ENCODE data around the gene C19orf47.

DNA sequence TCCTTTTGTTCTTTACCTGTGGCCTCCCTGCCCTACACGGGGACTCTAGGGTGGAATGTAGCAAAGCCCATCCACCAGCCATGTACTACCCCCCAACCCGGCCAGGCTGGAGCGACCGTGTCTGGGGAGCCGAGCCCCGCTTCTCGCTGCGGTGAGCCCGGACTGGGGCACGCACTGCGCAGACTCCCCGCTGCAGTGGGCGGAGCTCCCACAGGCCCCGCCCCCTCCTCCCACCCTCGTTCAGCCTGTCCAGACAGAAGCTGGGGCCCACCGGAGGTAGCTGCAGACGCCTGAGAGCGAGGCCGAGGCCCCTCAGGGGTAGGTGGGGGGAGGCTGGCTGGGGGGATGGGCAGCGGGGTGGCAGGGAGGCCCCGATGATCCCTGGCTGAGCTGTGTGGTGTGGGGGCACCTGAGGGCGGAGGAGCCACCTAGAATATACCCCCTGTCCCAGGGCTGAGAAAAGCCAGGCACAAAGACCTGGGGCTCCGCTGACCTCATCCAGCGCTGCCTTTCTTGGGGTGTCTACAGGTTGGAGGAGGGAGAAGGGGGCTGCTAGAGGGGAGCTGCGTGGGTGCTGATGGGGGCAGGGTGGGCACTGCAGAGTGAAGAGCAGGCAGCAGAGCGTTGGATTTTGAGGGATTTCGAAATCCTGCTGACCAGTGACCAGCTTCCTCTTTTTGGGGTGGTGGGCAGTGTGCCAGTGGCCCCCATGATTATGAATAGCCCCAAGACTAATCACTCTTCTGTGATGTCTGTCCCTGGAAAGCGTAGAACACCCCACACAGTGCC lies 17.6 kb upstream of the C19orf47 start:
- no peak for TF ChIP-seq REST (IDR thresholded peaks at IDR 0.05; ENCODE audit: low read depth)
- TF ChIP-seq, protein P1, sequence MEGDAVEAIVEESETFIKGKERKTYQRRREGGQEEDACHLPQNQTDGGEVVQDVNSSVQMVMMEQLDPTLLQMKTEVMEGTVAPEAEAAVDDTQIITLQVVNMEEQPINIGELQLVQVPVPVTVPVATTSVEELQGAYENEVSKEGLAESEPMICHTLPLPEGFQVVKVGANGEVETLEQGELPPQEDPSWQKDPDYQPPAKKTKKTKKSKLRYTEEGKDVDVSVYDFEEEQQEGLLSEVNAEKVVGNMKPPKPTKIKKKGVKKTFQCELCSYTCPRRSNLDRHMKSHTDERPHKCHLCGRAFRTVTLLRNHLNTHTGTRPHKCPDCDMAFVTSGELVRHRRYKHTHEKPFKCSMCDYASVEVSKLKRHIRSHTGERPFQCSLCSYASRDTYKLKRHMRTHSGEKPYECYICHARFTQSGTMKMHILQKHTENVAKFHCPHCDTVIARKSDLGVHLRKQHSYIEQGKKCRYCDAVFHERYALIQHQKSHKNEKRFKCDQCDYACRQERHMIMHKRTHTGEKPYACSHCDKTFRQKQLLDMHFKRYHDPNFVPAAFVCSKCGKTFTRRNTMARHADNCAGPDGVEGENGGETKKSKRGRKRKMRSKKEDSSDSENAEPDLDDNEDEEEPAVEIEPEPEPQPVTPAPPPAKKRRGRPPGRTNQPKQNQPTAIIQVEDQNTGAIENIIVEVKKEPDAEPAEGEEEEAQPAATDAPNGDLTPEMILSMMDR (IDR thresholded peaks at IDR 0.05 in 2 of 3, conservative IDR thresholded peaks at IDR 0.05 in 1 of 3; ENCODE audit: borderline replicate concordance in 1 of 3, insufficient read depth in 1 of 3, low read depth in 2 of 3, low read length in 2 of 3) = no peak
